Mesothelial cell of epicardium (in vitro differentiated cells): ENCODE data around the gene HOXB1. TPM values are rescaled to one million over a fixed set of nuclear protein-coding genes. Genes with fewer than 3 reads are reported as not detected.
"Not testable (repeated sequence)": the region's sequence is repeated elsewhere in the genome, so short reads cannot be mapped to it uniquely, and the experiment has no call there.

ENCODE experiments used
- DNase-seq, 2 experiments: peaks; one replicate each; pipeline ENCODE4 v3.0.0; 2021; ENCODE audit warnings: low spot score in 2 of 2; ENCODE audit not compliant: unreplicated experiment in 2 of 2
- H3K27ac Mint-ChIP-seq: 2 replicates; pipeline ENCODE4 v1.8.0; 2021; ENCODE audit warnings: mixed read lengths
- H3K27me3 Mint-ChIP-seq: 2 replicates; pipeline ENCODE4 v1.8.0; 2021; ENCODE audit warnings: low read depth, mixed read lengths
- H3K36me3 Mint-ChIP-seq: 2 replicates; pipeline ENCODE4 v1.8.0; 2021; ENCODE audit warnings: mixed read lengths
- H3K4me1 Mint-ChIP-seq: 2 replicates; pipeline ENCODE4 v1.8.0; 2021; ENCODE audit warnings: mixed read lengths
- H3K4me3 Mint-ChIP-seq: 2 replicates; pipeline ENCODE4 v1.8.0; 2021; ENCODE audit warnings: mild to moderate bottlenecking, moderate library complexity, mixed read lengths
- H3K9me3 Mint-ChIP-seq: 2 replicates; pipeline ENCODE4 v1.8.0; 2021; ENCODE audit warnings: mixed read lengths
- total RNA-seq: library from RNA; stranded (reverse); gene quantifications from 3 replicates; pipeline ENCODE4 v1.2.1, GENCODE V29; 2021
- TF ChIP-seq, protein P1 (sequence below): fragments of 200-600 bp; sonication (generic); IDR thresholded peaks from one replicate; pipeline ENCODE4 v1.5.0; 2021; ENCODE audit warnings: antibody characterized with exemption; ENCODE audit not compliant: unreplicated experiment

Gene HOXB1
- total RNA-seq, 1 donor from 2014 or later = 0.25 TPM

DNA sequence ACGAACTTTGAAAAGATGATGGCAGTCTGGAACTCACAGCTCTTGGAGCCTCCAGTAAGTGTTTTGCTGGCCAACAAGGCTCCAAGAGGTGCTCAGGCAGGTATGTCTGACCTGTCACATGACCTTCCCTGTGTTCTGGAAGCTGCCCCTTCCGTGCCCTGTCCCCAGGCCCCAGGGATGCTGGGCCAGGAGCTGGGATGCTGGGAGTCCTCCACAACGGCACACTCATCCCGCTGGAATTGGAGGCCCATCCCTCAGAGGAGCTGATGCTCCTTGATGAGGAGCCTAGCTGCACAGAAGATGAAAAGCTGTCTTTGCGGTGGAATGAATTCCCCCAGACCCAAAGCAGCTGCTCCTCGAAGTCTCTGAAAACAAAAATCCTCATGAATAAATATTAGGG, 47.8 kb downstream of the HOXB1 start:
- Mint-ChIP-seq H3K9me3 (no peaks in the 10 kb centered on the region), H3K27ac (peak overlapping the region; percentile 91), H3K27me3 (no peaks in the 10 kb centered on the region), H3K4me1 (peaks cover 53% of the 10 kb centered on the region), H3K36me3 (no peaks in the 10 kb centered on the region), H3K4me3 (no peak overlapping the region)
- DNase-seq = no peak
- TF ChIP-seq, protein P1, sequence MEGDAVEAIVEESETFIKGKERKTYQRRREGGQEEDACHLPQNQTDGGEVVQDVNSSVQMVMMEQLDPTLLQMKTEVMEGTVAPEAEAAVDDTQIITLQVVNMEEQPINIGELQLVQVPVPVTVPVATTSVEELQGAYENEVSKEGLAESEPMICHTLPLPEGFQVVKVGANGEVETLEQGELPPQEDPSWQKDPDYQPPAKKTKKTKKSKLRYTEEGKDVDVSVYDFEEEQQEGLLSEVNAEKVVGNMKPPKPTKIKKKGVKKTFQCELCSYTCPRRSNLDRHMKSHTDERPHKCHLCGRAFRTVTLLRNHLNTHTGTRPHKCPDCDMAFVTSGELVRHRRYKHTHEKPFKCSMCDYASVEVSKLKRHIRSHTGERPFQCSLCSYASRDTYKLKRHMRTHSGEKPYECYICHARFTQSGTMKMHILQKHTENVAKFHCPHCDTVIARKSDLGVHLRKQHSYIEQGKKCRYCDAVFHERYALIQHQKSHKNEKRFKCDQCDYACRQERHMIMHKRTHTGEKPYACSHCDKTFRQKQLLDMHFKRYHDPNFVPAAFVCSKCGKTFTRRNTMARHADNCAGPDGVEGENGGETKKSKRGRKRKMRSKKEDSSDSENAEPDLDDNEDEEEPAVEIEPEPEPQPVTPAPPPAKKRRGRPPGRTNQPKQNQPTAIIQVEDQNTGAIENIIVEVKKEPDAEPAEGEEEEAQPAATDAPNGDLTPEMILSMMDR = no peak

DNA sequence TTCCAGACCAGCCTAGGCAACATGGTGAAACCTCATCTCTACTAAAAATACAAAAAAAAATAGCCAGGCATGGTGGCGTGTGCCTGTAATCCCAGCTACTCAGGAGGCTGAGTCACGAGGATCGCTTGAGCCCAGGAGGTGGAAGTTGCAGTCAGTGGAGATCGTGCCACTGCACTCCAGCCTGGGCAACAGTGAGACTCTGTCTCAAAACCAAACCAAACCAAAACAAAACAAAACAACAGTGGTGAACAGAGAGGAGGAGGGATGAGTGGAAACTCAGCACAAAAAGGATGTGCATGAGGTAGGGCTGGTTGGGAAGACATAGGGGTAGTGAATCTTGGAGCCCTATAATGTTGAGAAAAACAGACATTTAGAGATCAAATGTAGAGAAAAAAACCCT, 48.5 kb downstream of the HOXB1 start:
- not testable (repeated sequence) for H3K36me3 Mint-ChIP-seq, H3K4me3 Mint-ChIP-seq, DNase-seq, H3K27me3 Mint-ChIP-seq, H3K9me3 Mint-ChIP-seq
- H3K4me1 Mint-ChIP-seq = peaks cover 59% of the 10 kb centered on the region
- H3K27ac Mint-ChIP-seq = peak overlapping the region; percentile 14

DNA sequence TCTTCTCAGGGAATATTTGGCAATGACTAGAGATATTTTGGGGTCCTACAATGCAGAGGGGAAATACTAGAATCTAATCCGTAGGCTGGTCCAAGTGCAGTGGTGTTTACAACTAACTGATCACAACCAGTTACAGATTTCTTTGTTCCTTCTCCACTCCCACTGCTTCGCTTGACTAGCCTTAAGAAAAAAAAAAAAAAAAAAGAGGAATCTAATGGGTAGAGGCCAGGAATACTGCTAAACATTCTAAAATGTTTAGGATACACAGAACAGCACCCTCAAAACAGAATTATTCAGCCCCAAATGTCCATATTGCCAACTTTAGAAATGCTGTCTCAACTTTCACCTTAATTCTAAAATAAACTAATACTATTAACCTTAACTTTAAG, 51.8 kb downstream of the HOXB1 start:
- no peaks in the 10 kb centered on the region for H3K27me3 Mint-ChIP-seq

More for the DNA sequence above, 51.8 kb downstream of the HOXB1 start:
- Mint-ChIP-seq H3K4me1 (peaks cover 47% of the 10 kb centered on the region), H3K9me3 (no peaks in the 10 kb centered on the region), H3K4me3 (no peak overlapping the region), H3K36me3 (no peaks in the 10 kb centered on the region), H3K27ac (no peak overlapping the region)
- DNase-seq = no peak
- TF ChIP-seq, protein P1 = no peak

Other genes starting within 250 kb of the HOXB1 start
- 3.4 to 4.3 TPM (median 3.4 TPM) in 3 replicates for gene SKAP1, start 100.8 kb downstream of the HOXB1 start, total RNA-seq
- 46.6 to 47.2 TPM (median 46.7 TPM) in 3 replicates for gene HOXB2, start 14.1 kb upstream of the HOXB1 start, total RNA-seq
- 34.2 to 39.2 TPM (median 34.4 TPM) in 3 replicates for gene HOXB4, start 47.3 kb upstream of the HOXB1 start, total RNA-seq
- 282 to 303 TPM (median 282 TPM) in 3 replicates for gene HOXB3, start 59.2 kb upstream of the HOXB1 start, total RNA-seq
- gene HOXB5, start 62.8 kb upstream of the HOXB1 start, total RNA-seq = 28.6 to 32.4 TPM (median 31.1 TPM) in 3 replicates
- gene HOXB6, start 74.0 kb upstream of the HOXB1 start, total RNA-seq = 56.4 to 63.1 TPM (median 59.7 TPM) in 3 replicates
- 18.6 to 20.3 TPM (median 19.5 TPM) in 3 replicates for gene HOXB7, start 80.0 kb upstream of the HOXB1 start, total RNA-seq
- 75.7 to 82.4 TPM (median 78.8 TPM) in 3 replicates for gene HOXB8, start 84.3 kb upstream of the HOXB1 start, total RNA-seq
- 33.8 to 35.4 TPM (median 34.4 TPM) in 3 replicates for gene HOXB9, start 95.3 kb upstream of the HOXB1 start, total RNA-seq
- 14.0 to 16.8 TPM (median 15.2 TPM) in 3 replicates for gene PRAC1, start 191.5 kb upstream of the HOXB1 start, total RNA-seq
- gene PRAC2, start 192.2 kb upstream of the HOXB1 start, total RNA-seq = 7.3 to 8.5 TPM (median 7.9 TPM) in 3 replicates
- gene HOXB13, start 197.7 kb upstream of the HOXB1 start, total RNA-seq = 26.4 to 26.9 TPM (median 26.8 TPM) in 3 replicates